MCF 10A (cell line): Measurements from ENCODE around the gene KCNIP3. TPM values are rescaled to one million over a fixed set of nuclear protein-coding genes. Genes with fewer than 3 reads are reported as not detected.
"Not testable (repeated sequence)": the region's sequence is repeated elsewhere in the genome, so short reads cannot be mapped to it uniquely, and the experiment has no call there.

Source experiments
- BruUV-seq: library from RNA; stranded (reverse); fragments of 400-500 nt; replicated peaks from 2 replicates; lab custom pipeline; 2021; lab: Mats Ljungman, UMichigan
- CTCF ChIA-PET: fragments of 300-600 bp; sonication (Branson Sonifier 250); formaldehyde crosslinking; extraction: SDS; loops from one replicate; lab custom pipeline; 2021; ENCODE audit warnings: antibody characterized with exemption, inconsistent platforms; lab: Yijun Ruan, JAX
- POLR2A ChIA-PET: fragments of 300-600, 350-650 bp; sonication (Branson Sonifier 250); formaldehyde crosslinking; extraction: SDS; loops from one replicate; lab custom pipeline; 2020; ENCODE audit warnings: antibody characterized with exemption, inconsistent platforms; lab: Yijun Ruan, JAX
- DNase-seq: peaks from one replicate; pipeline ENCODE4 v3.0.0-alpha.2; 2018; ENCODE audit not compliant: unreplicated experiment
- H3K27ac Mint-ChIP-seq: one replicate; pipeline ENCODE4 v1.8.0; 2022; ENCODE audit warnings: mild to moderate bottlenecking, low read depth, mixed read lengths; ENCODE audit not compliant: unreplicated experiment
- H3K27me3 Mint-ChIP-seq: one replicate; pipeline ENCODE4 v1.8.0; 2022; ENCODE audit warnings: mixed read lengths; ENCODE audit not compliant: insufficient read depth, unreplicated experiment
- H3K36me3 Mint-ChIP-seq: one replicate; pipeline ENCODE4 v1.8.0; 2022; ENCODE audit warnings: mild to moderate bottlenecking, moderate library complexity, mixed read lengths; ENCODE audit not compliant: insufficient read depth, unreplicated experiment
- H3K4me1 Mint-ChIP-seq: one replicate; pipeline ENCODE4 v1.8.0; 2022; ENCODE audit warnings: mixed read lengths; ENCODE audit not compliant: insufficient read depth, unreplicated experiment
- H3K4me3 Mint-ChIP-seq: one replicate; pipeline ENCODE4 v1.8.0; 2022; ENCODE audit warnings: mild to moderate bottlenecking, moderate library complexity, mixed read lengths; ENCODE audit not compliant: unreplicated experiment
- H3K9me3 Mint-ChIP-seq: one replicate; pipeline ENCODE4 v1.8.0; 2022; ENCODE audit warnings: mixed read lengths; ENCODE audit not compliant: unreplicated experiment
- CTCF ChIP-seq: fragments of 200-600 bp; IDR thresholded peaks from one replicate; pipeline ENCODE4 v1.8.0; 2022; ENCODE audit warnings: antibody characterized with exemption, mild to moderate bottlenecking; ENCODE audit not compliant: unreplicated experiment
- intact Hi-C: fragments of 100-400 bp; cut with micrococcal nuclease; formaldehyde crosslinking; loops from 2 replicates; pipeline ENCODE4 v1.14.1; 2022
- total RNA-seq: library from RNA; stranded (reverse); gene quantifications from 2 replicates; pipeline ENCODE4 v1.2.3, GENCODE V29; 2022

Gene KCNIP3
- total RNA-seq, 1 experiment from 2014 or later, result 15.6 TPM

DNA sequence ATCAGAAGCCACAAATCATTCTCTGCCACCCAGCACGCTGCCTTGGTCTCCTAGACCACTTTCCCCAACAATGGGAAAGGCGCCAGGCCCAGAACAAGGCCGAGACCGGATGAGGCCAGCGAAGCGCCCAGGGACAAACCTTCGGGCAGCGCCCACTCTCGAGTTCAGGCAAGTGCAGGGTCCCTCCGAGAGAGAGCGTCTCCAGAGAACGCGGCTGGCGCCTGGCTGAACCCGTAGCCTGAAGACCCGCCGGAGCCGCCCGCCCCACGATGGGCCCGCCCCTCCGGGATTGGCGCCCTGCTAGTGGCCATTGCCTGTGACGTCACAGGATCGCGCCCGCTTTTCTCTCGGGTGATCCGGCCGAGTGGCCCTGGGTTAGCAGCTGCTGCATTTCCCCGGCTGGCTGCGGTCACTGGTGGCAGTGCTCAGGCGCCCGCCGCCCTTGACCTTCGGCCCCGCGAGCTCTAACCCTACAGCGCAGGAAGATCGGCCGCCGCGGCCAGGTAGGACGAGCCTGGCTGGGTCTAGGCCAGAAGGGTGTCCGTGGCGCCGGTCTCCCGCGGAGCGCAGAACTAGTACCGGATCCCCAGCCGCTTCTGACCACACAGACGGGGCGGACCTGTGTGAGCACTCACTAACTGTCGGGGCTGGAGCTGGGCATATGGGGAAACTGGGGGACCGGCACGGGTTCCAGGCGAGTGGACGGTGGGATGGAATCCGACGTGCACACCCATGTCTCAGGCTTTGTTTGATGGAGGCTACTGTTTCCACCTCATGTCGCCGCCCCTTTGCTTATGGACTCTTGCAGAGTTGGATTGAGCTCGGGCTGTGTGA is 105.4 kb downstream of the KCNIP3 start, which contains the start of gene FAHD2A:
Gene FAHD2A (plus strand): TSS at position 339 of the 834 bp plus-strand sequence. CDS start 2,851 bp downstream, outside the sequence.
- no TSS peak for BruUV-seq
- POLR2A ChIA-PET, result interaction anchor here (0.6 to 2.8 kb wide), 18 partner anchors 10 to 808 kb away, joined by 3 to 16 read pairs (median 4); partner anchors contain the start of gene ZNF2

GRCh38 chr2:95403204-95403721 is 106.1 kb downstream of the KCNIP3 start:
- POLR2A ChIA-PET, result interaction anchor here (0.6 to 2.8 kb wide), 12 partner anchors 15 to 325 kb away, joined by 3 to 16 read pairs (median 4); no protein-coding TSS in a partner anchor
- peak; percentile 21 for DNase-seq
- H3K9me3 Mint-ChIP-seq, H3K4me1 Mint-ChIP-seq, H3K27me3 Mint-ChIP-seq, BruUV-seq: not testable (repeated sequence)
- intact Hi-C loops, result loop anchor here (2.0 to 5.0 kb wide), 3 partner anchors 80 to 236 kb away; partner anchors contain the start of gene ZNF2
- peak overlapping the region; percentile 99 for H3K4me3 Mint-ChIP-seq
- peak overlapping the region; percentile 96 for H3K27ac Mint-ChIP-seq
- peaks cover 18% of the 10 kb centered on the region for H3K36me3 Mint-ChIP-seq
- peak; percentile 16 for TF ChIP-seq CTCF
- CTCF ChIA-PET, result interaction anchor here (0.5 to 4.5 kb wide), 20 partner anchors 8 to 1194 kb away, joined by 3 to 29 read pairs (median 4); no protein-coding TSS in a partner anchor

More for the DNA sequence above, 105.4 kb downstream of the KCNIP3 start, which contains the start of gene FAHD2A:
- intact Hi-C loops, result loop anchor here (1.0 to 5.0 kb wide), 4 partner anchors 57 to 235 kb away; partner anchors contain the start of gene ZNF2
- DNase-seq, result peak; percentile 91
- CTCF ChIA-PET, result interaction anchor here (0.5 to 4.5 kb wide), 26 partner anchors 9 to 529 kb away, joined by 3 to 29 read pairs (median 3); no protein-coding TSS in a partner anchor
- Mint-ChIP-seq H3K27ac (peak within 1 kb of the TSS; percentile 96), H3K9me3 (no peaks in the 10 kb centered on the region), H3K27me3 (no peaks in the 10 kb centered on the region), H3K4me3 (peak within 1 kb of the TSS; percentile 99), H3K36me3 (peaks cover 13% of the 10 kb centered on the region), H3K4me1 (peaks cover 8% of the 10 kb centered on the region)
- no peak for TF ChIP-seq CTCF

- Mint-ChIP-seq H3K4me3 (peak overlapping the region; percentile 99), H3K36me3 (peaks cover 24% of the 10 kb centered on the region)
- DNase-seq, H3K4me1 Mint-ChIP-seq, H3K27ac Mint-ChIP-seq, H3K27me3 Mint-ChIP-seq, H3K9me3 Mint-ChIP-seq: not testable (repeated sequence)
- BruUV-seq, result TSS peak; percentile 61
- ChIA-PET CTCF (interaction anchor here (0.6 to 4.5 kb wide), 13 partner anchors 8 to 1195 kb away, joined by 3 to 29 read pairs (median 5); no protein-coding TSS in a partner anchor), POLR2A (interaction anchor here (1.0 to 2.8 kb wide), 7 partner anchors 16 to 325 kb away, joined by 3 to 16 read pairs (median 5); no protein-coding TSS in a partner anchor)
- intact Hi-C loops, result loop anchor here (2.0 to 5.0 kb wide), 3 partner anchors 81 to 237 kb away; partner anchors contain the start of gene ZNF2
Observed at GRCh38 chr2:95403824-95404223, 106.7 kb downstream of the KCNIP3 start.

GRCh38 chr2:95404676-95405075 is 107.5 kb downstream of the KCNIP3 start:
- DNase-seq, POLR2A ChIA-PET, H3K9me3 Mint-ChIP-seq, H3K4me1 Mint-ChIP-seq, H3K27me3 Mint-ChIP-seq, H3K4me3 Mint-ChIP-seq, BruUV-seq, H3K27ac Mint-ChIP-seq: not testable (repeated sequence)
- intact Hi-C loops, result loop anchor here (5.0 kb wide), 2 partner anchors 172 to 237 kb away; partner anchors contain the start of gene ZNF2
- CTCF ChIA-PET, result interaction anchor here (0.5 to 4.5 kb wide), 7 partner anchors 9 to 324 kb away, joined by 3 to 29 read pairs (median 5); no protein-coding TSS in a partner anchor
- peaks cover 24% of the 10 kb centered on the region for H3K36me3 Mint-ChIP-seq

DNA sequence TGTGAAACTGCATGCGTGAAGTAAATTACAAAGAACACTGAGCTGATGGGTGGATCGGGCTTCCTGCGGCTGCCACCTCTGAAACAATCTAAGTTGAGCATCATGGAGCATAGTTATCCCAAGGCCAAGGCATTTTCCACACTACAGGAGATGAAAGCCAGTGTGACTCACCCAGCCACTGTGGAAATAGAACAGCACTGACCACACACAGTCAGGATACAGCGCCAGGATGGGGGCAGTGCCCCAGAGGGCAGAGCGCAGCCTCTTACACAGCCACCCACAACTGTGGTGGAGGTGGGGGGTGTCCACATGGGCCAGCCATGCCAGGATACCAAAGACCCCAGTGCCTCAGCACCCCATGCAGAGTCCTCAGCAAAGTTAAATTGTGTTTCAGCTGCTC is 114.1 kb downstream of the KCNIP3 start:
- POLR2A ChIA-PET, H3K9me3 Mint-ChIP-seq, DNase-seq, BruUV-seq, H3K4me1 Mint-ChIP-seq, H3K4me3 Mint-ChIP-seq, H3K27ac Mint-ChIP-seq, H3K27me3 Mint-ChIP-seq: not testable (repeated sequence)
- peaks cover 17% of the 10 kb centered on the region for H3K36me3 Mint-ChIP-seq
- CTCF ChIA-PET, result interaction anchor here (1.4 kb wide), 1 partner anchor 8 kb away, joined by 4 read pairs; the partner anchor contains the start of gene FAHD2A
- intact Hi-C loops, result loop anchor here (2.0 kb wide), 1 partner anchor 318 kb away; no protein-coding TSS in a partner anchor
